ENCODE results near the gene THRB.

Gene THRB

GRCh38 chr3:24483873-24484272, 10.8 kb downstream of the THRB start:
- no peak overlapping the region for H4K8ac ChIP-seq (ENCODE audit: low read depth, low read length)
- no peak overlapping the region for H3K4ac ChIP-seq (ENCODE audit: low read depth, low read length)
- no peaks in the 10 kb centered on the region for H3K4me1 ChIP-seq (ENCODE audit: control insufficient read depth, low read depth, low read length)
- no peak overlapping the region for H2BK120ac ChIP-seq (ENCODE audit: low read depth, low read length)
- H3K79me2 ChIP-seq (ENCODE audit: control insufficient read depth, insufficient read depth, low read length) = no peaks in the 10 kb centered on the region
- H2BK15ac ChIP-seq (replicated peaks; ENCODE audit: low read depth) = no peak overlapping the region
- no peak overlapping the region for H4K5ac ChIP-seq (ENCODE audit: low read length)
- no peak overlapping the region for H2BK5ac ChIP-seq (ENCODE audit: low read length)
- H3K27me3 ChIP-seq (ENCODE audit: insufficient read depth, low read length, poor library complexity) = no peaks in the 10 kb centered on the region
- H3K9ac ChIP-seq (ENCODE audit: low read length) = no peak overlapping the region
- H3K79me1 ChIP-seq (ENCODE audit: low read length) = no peaks in the 10 kb centered on the region
- H3K4me2 ChIP-seq (ENCODE audit: low read length) = no peak overlapping the region
- no peaks in the 10 kb centered on the region for H3K36me3 ChIP-seq (ENCODE audit: control insufficient read depth, insufficient read depth, low read length)
- H2AK5ac ChIP-seq (ENCODE audit: low read length) = no peak overlapping the region
- no CpG with 5 or more reads among the region's 3 CpGs for WGBS (ENCODE audit: extremely low coverage, insufficient coverage, low lambda C conversion rate)
- H3K18ac ChIP-seq (ENCODE audit: low read length) = no peak overlapping the region
- H3K4me3 ChIP-seq (ENCODE audit: low read length) = no peak overlapping the region
- H3K23ac ChIP-seq (ENCODE audit: low read length) = no peak overlapping the region
- no peak overlapping the region for H3K56ac ChIP-seq (ENCODE audit: low read length)
- H3K27ac ChIP-seq (ENCODE audit: low read depth, low read length) = no peak overlapping the region
- DNase-seq = no peak

DNA sequence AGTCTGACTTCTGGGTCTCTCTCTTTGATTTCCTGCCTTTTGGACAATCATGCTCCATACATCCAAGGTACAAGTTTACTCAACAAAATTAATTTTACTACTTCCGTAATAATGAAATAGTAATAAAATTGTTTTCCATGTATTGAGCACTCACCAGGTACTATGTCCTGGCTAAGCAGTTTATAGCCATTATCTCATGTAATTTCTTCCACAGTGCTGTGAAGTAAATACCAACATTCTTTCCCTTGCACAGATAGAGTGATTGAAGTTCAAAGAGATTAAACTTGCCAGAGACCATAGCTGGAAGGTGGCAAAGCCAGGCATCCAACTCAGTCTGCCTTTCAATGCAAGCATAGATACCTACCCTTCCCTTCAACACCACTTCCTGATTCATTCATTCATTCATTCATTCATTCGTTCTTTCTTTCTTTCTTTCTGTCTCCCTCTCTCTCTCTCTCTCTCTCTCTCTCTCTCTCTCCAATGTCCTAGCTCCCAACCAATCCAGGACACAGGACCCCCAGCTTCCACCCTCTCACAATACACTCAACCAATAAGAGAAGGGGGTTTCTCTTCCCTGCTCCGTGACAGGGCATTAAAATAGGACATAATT, 12.4 kb downstream of the THRB start:
- H2AK5ac ChIP-seq (ENCODE audit: low read length) = no peak overlapping the region
- no peak overlapping the region for H3K4ac ChIP-seq (ENCODE audit: low read depth, low read length)
- no peak overlapping the region for H3K56ac ChIP-seq (ENCODE audit: low read length)
- no peaks in the 10 kb centered on the region for H3K79me1 ChIP-seq (ENCODE audit: low read length)
- H3K23ac ChIP-seq (ENCODE audit: low read length) = no peak overlapping the region
- peak; percentile 8 for DNase-seq
- no peak overlapping the region for H3K4me3 ChIP-seq (ENCODE audit: low read length)
- H2BK120ac ChIP-seq (ENCODE audit: low read depth, low read length) = no peak overlapping the region
- H3K9ac ChIP-seq (ENCODE audit: low read length) = no peak overlapping the region
- H3K27me3 ChIP-seq (ENCODE audit: insufficient read depth, low read length, poor library complexity) = no peaks in the 10 kb centered on the region
- no peak overlapping the region for H4K5ac ChIP-seq (ENCODE audit: low read length)
- no peak overlapping the region for H3K18ac ChIP-seq (ENCODE audit: low read length)
- H3K79me2 ChIP-seq (ENCODE audit: control insufficient read depth, insufficient read depth, low read length) = no peaks in the 10 kb centered on the region
- no peak overlapping the region for H3K27ac ChIP-seq (ENCODE audit: low read depth, low read length)
- no peak overlapping the region for H2BK5ac ChIP-seq (ENCODE audit: low read length)
- no CpG with 5 or more reads among the region's 3 CpGs for WGBS (ENCODE audit: extremely low coverage, insufficient coverage, low lambda C conversion rate)
- H3K4me1 ChIP-seq (ENCODE audit: control insufficient read depth, low read depth, low read length) = peaks cover 4% of the 10 kb centered on the region
- no peak overlapping the region for H4K8ac ChIP-seq (ENCODE audit: low read depth, low read length)
- H2BK15ac ChIP-seq (replicated peaks; ENCODE audit: low read depth) = no peak overlapping the region
- H3K36me3 ChIP-seq (ENCODE audit: control insufficient read depth, insufficient read depth, low read length) = no peaks in the 10 kb centered on the region
- no peak overlapping the region for H3K4me2 ChIP-seq (ENCODE audit: low read length)

- Histone ChIP-seq H3K79me1 (ENCODE audit: low read length) (no peaks in the 10 kb centered on the region), H3K4ac (ENCODE audit: low read depth, low read length) (no peak overlapping the region), H3K9ac (ENCODE audit: low read length) (no peak overlapping the region), H4K5ac (ENCODE audit: low read length) (no peak overlapping the region), H4K8ac (ENCODE audit: low read depth, low read length) (no peak overlapping the region), H3K56ac (ENCODE audit: low read length) (no peak overlapping the region), H3K4me2 (ENCODE audit: low read length) (no peak overlapping the region), H3K27ac (ENCODE audit: low read depth, low read length) (no peak overlapping the region), H3K27me3 (ENCODE audit: insufficient read depth, low read length, poor library complexity) (no peaks in the 10 kb centered on the region), H3K4me3 (ENCODE audit: low read length) (no peak overlapping the region), H3K18ac (ENCODE audit: low read length) (no peak overlapping the region), H3K79me2 (ENCODE audit: control insufficient read depth, insufficient read depth, low read length) (no peaks in the 10 kb centered on the region), H2BK5ac (ENCODE audit: low read length) (no peak overlapping the region), H3K36me3 (ENCODE audit: control insufficient read depth, insufficient read depth, low read length) (no peaks in the 10 kb centered on the region), H3K23ac (ENCODE audit: low read length) (no peak overlapping the region), H2BK15ac (replicated peaks; ENCODE audit: low read depth) (no peak overlapping the region), H2AK5ac (ENCODE audit: low read length) (no peak overlapping the region), H3K4me1 (ENCODE audit: control insufficient read depth, low read depth, low read length) (peaks cover 4% of the 10 kb centered on the region), H2BK120ac (ENCODE audit: low read depth, low read length) (no peak overlapping the region)
- WGBS (ENCODE audit: extremely low coverage, insufficient coverage, low lambda C conversion rate) = no CpG with 5 or more reads among the region's 5 CpGs
- DNase-seq = no peak
Observed at GRCh38 chr3:24481193-24481592, 13.5 kb downstream of the THRB start.

GRCh38 chr3:24480497-24480896, 14.2 kb downstream of the THRB start:
- Histone ChIP-seq H2BK15ac (replicated peaks; ENCODE audit: low read depth) (no peak overlapping the region), H2BK5ac (ENCODE audit: low read length) (no peak overlapping the region), H3K23ac (ENCODE audit: low read length) (no peak overlapping the region), H3K4me1 (ENCODE audit: control insufficient read depth, low read depth, low read length) (peaks cover 6% of the 10 kb centered on the region), H4K5ac (ENCODE audit: low read length) (no peak overlapping the region), H3K27me3 (ENCODE audit: insufficient read depth, low read length, poor library complexity) (no peaks in the 10 kb centered on the region), H3K27ac (ENCODE audit: low read depth, low read length) (no peak overlapping the region), H3K56ac (ENCODE audit: low read length) (no peak overlapping the region), H2AK5ac (ENCODE audit: low read length) (no peak overlapping the region), H3K18ac (ENCODE audit: low read length) (no peak overlapping the region), H3K36me3 (ENCODE audit: control insufficient read depth, insufficient read depth, low read length) (no peaks in the 10 kb centered on the region), H3K4ac (ENCODE audit: low read depth, low read length) (no peak overlapping the region), H3K4me3 (ENCODE audit: low read length) (no peak overlapping the region), H3K4me2 (ENCODE audit: low read length) (no peak overlapping the region), H3K79me2 (ENCODE audit: control insufficient read depth, insufficient read depth, low read length) (no peaks in the 10 kb centered on the region), H2BK120ac (ENCODE audit: low read depth, low read length) (no peak overlapping the region), H3K79me1 (ENCODE audit: low read length) (no peaks in the 10 kb centered on the region), H3K9ac (ENCODE audit: low read length) (no peak overlapping the region), H4K8ac (ENCODE audit: low read depth, low read length) (no peak overlapping the region)
- no peak for DNase-seq

DNA sequence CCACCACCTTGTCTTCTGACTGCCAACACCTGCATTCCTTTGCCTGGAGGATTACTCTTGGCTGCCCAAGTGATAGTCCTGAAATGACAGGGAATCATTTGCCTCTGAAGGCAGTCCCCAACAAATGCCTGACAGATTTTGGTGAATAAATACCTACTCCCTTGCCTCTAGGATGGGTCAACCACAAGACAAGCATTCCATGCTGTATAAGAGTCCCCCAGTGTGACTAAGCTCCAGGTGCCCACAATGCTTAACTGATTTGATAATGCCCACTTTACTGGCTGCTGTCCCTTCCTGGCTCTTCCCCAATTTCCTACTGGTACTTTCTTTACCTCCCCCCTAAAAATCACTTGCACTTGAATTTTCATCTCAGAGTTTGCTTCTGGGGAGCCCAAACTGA, 14.8 kb downstream of the THRB start:
- H3K27ac ChIP-seq (ENCODE audit: low read depth, low read length) = no peak overlapping the region
- H2BK5ac ChIP-seq (ENCODE audit: low read length) = no peak overlapping the region
- no peak overlapping the region for H2BK120ac ChIP-seq (ENCODE audit: low read depth, low read length)
- no peak overlapping the region for H3K4ac ChIP-seq (ENCODE audit: low read depth, low read length)
- H3K23ac ChIP-seq (ENCODE audit: low read length) = no peak overlapping the region
- H2BK15ac ChIP-seq (replicated peaks; ENCODE audit: low read depth) = no peak overlapping the region
- no peak overlapping the region for H3K4me2 ChIP-seq (ENCODE audit: low read length)
- no peak overlapping the region for H4K5ac ChIP-seq (ENCODE audit: low read length)
- no peak overlapping the region for H3K9ac ChIP-seq (ENCODE audit: low read length)
- H3K79me1 ChIP-seq (ENCODE audit: low read length) = no peaks in the 10 kb centered on the region
- H3K27me3 ChIP-seq (ENCODE audit: insufficient read depth, low read length, poor library complexity) = no peaks in the 10 kb centered on the region
- no peak for DNase-seq
- peaks cover 6% of the 10 kb centered on the region for H3K4me1 ChIP-seq (ENCODE audit: control insufficient read depth, low read depth, low read length)
- no peak overlapping the region for H3K18ac ChIP-seq (ENCODE audit: low read length)
- no peaks in the 10 kb centered on the region for H3K36me3 ChIP-seq (ENCODE audit: control insufficient read depth, insufficient read depth, low read length)
- H3K4me3 ChIP-seq (ENCODE audit: low read length) = no peak overlapping the region
- H3K79me2 ChIP-seq (ENCODE audit: control insufficient read depth, insufficient read depth, low read length) = no peaks in the 10 kb centered on the region
- no peak overlapping the region for H2AK5ac ChIP-seq (ENCODE audit: low read length)
- H3K56ac ChIP-seq (ENCODE audit: low read length) = no peak overlapping the region
- H4K8ac ChIP-seq (ENCODE audit: low read depth, low read length) = no peak overlapping the region

- Histone ChIP-seq H2AK5ac (ENCODE audit: low read length) (no peak overlapping the region), H4K8ac (ENCODE audit: low read depth, low read length) (no peak overlapping the region), H3K56ac (ENCODE audit: low read length) (no peak overlapping the region), H3K36me3 (ENCODE audit: control insufficient read depth, insufficient read depth, low read length) (no peaks in the 10 kb centered on the region), H2BK15ac (replicated peaks; ENCODE audit: low read depth) (no peak overlapping the region), H2BK120ac (ENCODE audit: low read depth, low read length) (no peak overlapping the region), H3K9ac (ENCODE audit: low read length) (no peak overlapping the region), H3K4me2 (ENCODE audit: low read length) (no peak overlapping the region), H3K27me3 (ENCODE audit: insufficient read depth, low read length, poor library complexity) (no peaks in the 10 kb centered on the region), H3K4me3 (ENCODE audit: low read length) (no peak overlapping the region), H3K23ac (ENCODE audit: low read length) (no peak overlapping the region), H4K5ac (ENCODE audit: low read length) (no peak overlapping the region), H3K4me1 (ENCODE audit: control insufficient read depth, low read depth, low read length) (peaks cover 6% of the 10 kb centered on the region), H3K79me1 (ENCODE audit: low read length) (no peaks in the 10 kb centered on the region), H3K18ac (ENCODE audit: low read length) (no peak overlapping the region), H3K4ac (ENCODE audit: low read depth, low read length) (no peak overlapping the region), H2BK5ac (ENCODE audit: low read length) (no peak overlapping the region), H3K27ac (ENCODE audit: low read depth, low read length) (no peak overlapping the region), H3K79me2 (ENCODE audit: control insufficient read depth, insufficient read depth, low read length) (no peaks in the 10 kb centered on the region)
- peak; percentile 27 for DNase-seq
- no CpG with 5 or more reads among the region's 3 CpGs for WGBS (ENCODE audit: extremely low coverage, insufficient coverage, low lambda C conversion rate)
Observed at GRCh38 chr3:24476871-24477656, 17.6 kb downstream of the THRB start.
